Lower leg skin (tissue), 3 donors: ENCODE data around the gene KRTAP10-5.

ENCODE experiments used
- POLR2A ChIP-seq, 2 donors: fragments of 450-650 bp; IDR thresholded peaks; one replicate each; pipeline ENCODE4 v1.6.1; 2016 to 2017; ENCODE audit warnings: antibody characterized with exemption in 2 of 2, mild to moderate bottlenecking in 1 of 2, moderate library complexity in 1 of 2
- TF ChIP-seq, protein P1 (sequence below), 3 donors: fragments of 450-650 bp; IDR thresholded peaks; one replicate each; pipeline ENCODE4 v1.5.1; 2016; ENCODE audit warnings: antibody characterized with exemption in 3 of 3, mild to moderate bottlenecking in 3 of 3, moderate library complexity in 2 of 3

DNA sequence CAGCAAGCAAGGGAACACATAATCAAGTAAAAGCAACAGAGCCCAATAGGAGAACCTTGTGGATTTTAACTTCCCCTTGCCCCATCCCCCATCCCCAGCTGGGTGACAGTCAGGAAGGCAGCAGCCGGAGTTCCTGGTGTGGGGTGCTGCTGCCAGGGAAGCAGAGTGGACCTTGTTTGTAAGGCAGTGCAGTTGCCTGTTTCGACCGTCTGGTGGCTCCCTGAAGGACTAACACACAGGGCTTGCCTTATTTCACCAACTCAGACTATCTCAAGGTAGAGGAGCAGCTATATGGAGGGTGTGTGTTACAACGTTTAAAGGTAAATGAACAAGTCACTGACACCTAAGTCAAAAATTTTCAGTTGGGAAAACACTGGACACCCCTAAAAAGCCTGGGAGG, 38.1 kb upstream of the KRTAP10-5 start:
- no peak for TF ChIP-seq POLR2A (IDR thresholded peaks at IDR 0.05)
- TF ChIP-seq, protein P1, sequence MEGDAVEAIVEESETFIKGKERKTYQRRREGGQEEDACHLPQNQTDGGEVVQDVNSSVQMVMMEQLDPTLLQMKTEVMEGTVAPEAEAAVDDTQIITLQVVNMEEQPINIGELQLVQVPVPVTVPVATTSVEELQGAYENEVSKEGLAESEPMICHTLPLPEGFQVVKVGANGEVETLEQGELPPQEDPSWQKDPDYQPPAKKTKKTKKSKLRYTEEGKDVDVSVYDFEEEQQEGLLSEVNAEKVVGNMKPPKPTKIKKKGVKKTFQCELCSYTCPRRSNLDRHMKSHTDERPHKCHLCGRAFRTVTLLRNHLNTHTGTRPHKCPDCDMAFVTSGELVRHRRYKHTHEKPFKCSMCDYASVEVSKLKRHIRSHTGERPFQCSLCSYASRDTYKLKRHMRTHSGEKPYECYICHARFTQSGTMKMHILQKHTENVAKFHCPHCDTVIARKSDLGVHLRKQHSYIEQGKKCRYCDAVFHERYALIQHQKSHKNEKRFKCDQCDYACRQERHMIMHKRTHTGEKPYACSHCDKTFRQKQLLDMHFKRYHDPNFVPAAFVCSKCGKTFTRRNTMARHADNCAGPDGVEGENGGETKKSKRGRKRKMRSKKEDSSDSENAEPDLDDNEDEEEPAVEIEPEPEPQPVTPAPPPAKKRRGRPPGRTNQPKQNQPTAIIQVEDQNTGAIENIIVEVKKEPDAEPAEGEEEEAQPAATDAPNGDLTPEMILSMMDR (IDR thresholded peaks at IDR 0.05) = no peak
